Nephron progenitor cell (in vitro differentiated cells): ENCODE data around the gene ZNF764.
"Not testable (repeated sequence)": the region's sequence is repeated elsewhere in the genome, so short reads cannot be mapped to it uniquely, and the experiment has no call there.

Source experiments
- DNase-seq: peaks from one replicate; pipeline ENCODE4 v3.0.0; 2021
- H3K27ac Mint-ChIP-seq: 2 replicates; pipeline ENCODE4 v1.8.0; 2021; ENCODE audit warnings: mild to moderate bottlenecking, moderate library complexity, mixed read lengths
- H3K27me3 Mint-ChIP-seq: 2 replicates; pipeline ENCODE4 v1.8.0; 2021; ENCODE audit warnings: mild to moderate bottlenecking, low read depth, mixed read lengths; ENCODE audit not compliant: poor library complexity
- H3K36me3 Mint-ChIP-seq: 2 replicates; pipeline ENCODE4 v1.8.0; 2021; ENCODE audit warnings: low read depth, mixed read lengths
- H3K4me1 Mint-ChIP-seq: 2 replicates; pipeline ENCODE4 v1.8.0; 2021; ENCODE audit warnings: mixed read lengths
- H3K4me3 Mint-ChIP-seq: 2 replicates; pipeline ENCODE4 v1.8.0; 2021; ENCODE audit warnings: mild to moderate bottlenecking, moderate library complexity, mixed read lengths
- H3K9me3 Mint-ChIP-seq: 2 replicates; pipeline ENCODE4 v1.8.0; 2021; ENCODE audit warnings: mild to moderate bottlenecking, moderate library complexity, mixed read lengths
- TF ChIP-seq, protein P1 (sequence below): fragments of 200-600 bp; sonication (generic); IDR thresholded peaks from 2 replicates; pipeline ENCODE4 v1.5.0; 2021; ENCODE audit warnings: antibody characterized with exemption

ZNF764 gene

DNA sequence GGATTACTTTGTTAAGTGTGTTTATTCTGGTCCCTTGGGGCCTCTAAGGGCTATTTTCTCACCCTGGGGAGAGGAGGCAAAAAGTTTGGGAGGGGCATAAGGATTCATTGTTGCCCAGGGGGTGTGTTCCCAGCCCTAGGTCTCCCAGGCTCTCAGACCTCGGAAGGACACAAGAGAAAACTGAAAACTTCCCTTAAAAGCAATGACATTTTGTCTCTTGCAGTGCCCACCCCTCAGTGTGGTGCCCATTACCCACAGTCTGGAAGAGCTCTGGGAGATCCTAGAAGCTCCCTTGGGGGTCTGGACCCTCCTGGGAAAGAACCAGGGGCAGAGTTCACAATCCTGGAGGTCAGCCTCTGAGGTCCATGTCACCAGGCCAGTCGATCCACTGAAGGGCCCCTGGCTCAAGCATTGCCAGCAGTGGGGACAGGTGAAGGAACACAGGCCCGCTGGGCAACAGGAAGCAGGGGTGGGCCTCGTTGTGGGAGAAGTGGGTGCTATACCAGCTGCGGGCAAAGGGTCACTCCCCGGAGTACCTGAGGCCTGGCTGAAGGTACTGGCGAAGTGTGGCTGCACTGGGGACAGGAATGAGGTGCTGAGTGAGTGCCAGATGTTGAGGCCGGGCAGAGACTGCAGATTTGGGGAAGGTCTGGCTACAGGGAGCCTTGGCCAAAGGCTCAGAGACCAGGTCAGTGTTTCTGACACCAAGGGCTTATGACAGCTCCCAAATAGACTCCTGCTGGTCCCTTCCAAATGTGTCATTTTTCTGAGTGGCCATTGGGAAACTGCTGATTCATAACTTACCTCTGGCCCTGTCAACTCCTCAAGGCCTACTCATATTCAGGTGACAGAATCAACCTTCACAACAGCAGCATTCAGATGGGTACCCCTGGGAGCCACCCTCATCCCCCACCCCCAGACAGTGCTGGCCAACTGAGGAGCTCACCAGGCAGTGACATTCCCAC, 18.9 kb downstream of the ZNF764 start:
- no peak for DNase-seq
- TF ChIP-seq, protein P1, sequence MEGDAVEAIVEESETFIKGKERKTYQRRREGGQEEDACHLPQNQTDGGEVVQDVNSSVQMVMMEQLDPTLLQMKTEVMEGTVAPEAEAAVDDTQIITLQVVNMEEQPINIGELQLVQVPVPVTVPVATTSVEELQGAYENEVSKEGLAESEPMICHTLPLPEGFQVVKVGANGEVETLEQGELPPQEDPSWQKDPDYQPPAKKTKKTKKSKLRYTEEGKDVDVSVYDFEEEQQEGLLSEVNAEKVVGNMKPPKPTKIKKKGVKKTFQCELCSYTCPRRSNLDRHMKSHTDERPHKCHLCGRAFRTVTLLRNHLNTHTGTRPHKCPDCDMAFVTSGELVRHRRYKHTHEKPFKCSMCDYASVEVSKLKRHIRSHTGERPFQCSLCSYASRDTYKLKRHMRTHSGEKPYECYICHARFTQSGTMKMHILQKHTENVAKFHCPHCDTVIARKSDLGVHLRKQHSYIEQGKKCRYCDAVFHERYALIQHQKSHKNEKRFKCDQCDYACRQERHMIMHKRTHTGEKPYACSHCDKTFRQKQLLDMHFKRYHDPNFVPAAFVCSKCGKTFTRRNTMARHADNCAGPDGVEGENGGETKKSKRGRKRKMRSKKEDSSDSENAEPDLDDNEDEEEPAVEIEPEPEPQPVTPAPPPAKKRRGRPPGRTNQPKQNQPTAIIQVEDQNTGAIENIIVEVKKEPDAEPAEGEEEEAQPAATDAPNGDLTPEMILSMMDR: no peak
- H3K4me3 Mint-ChIP-seq: no peak overlapping the region
- peaks cover 3% of the 10 kb centered on the region for H3K27me3 Mint-ChIP-seq
- peaks cover 25% of the 10 kb centered on the region for H3K36me3 Mint-ChIP-seq
- H3K4me1 Mint-ChIP-seq: peaks cover 33% of the 10 kb centered on the region
- H3K9me3 Mint-ChIP-seq: peaks cover 5% of the 10 kb centered on the region
- no peak overlapping the region for H3K27ac Mint-ChIP-seq

DNA sequence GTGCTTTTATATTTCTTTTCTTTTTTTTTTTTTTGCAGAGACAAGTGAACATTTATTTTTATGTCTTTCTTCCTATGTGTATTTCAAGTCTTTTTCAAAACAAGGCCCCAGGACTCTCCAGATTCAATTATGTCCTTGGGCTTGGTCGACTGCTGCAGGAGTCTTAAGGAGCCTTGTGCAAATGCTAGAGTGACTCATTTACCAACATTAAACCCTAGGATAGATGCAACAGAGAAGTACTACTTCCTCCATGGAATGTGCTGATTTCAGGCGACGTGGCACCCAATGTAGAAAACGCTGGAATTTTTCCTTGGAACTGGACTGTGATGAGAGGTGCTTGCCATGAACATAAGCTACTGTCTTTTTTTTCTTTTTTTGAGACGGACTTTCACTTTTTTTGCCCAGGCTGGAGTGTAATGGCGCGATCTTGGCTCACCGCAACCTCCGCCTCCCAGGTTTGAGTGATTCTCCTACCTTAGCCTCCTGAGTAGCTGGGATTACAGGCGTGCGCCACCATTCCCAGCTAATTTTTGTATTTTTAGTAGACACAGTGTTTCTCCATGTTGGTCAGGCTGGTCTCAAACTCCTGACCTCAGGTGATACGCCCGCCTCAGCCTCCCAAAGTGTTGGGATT, 21.7 kb downstream of the ZNF764 start:
- H3K4me1 Mint-ChIP-seq: peaks cover 43% of the 10 kb centered on the region
- H3K9me3 Mint-ChIP-seq, DNase-seq, H3K27me3 Mint-ChIP-seq, H3K27ac Mint-ChIP-seq: not testable (repeated sequence)
- peak overlapping the region; percentile 92 for H3K4me3 Mint-ChIP-seq
- H3K36me3 Mint-ChIP-seq: peaks cover 27% of the 10 kb centered on the region

DNA sequence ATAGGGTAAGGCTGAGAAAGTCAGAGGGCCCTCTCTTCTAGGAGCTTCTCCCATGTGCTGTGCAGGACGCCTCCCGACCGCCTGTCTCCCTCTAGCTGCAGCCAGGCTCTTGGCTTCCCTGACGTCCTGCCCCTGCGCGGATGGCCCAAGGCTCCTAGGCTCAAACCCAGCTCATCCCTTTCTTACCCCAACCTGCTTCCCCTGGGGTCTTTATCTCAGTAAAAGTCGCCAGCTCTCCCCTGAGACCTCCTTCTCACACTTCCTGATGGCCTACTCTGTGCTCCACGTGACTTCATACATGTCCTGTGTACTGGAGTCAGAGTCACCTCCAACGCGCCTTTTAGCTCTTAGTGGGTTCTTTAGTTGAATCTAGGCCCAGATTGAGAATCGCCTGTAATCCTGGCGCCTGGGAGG, 22.4 kb downstream of the ZNF764 start:
- DNase-seq: peak; percentile 59
- Mint-ChIP-seq H3K27ac (no peak overlapping the region), H3K9me3 (peaks cover 5% of the 10 kb centered on the region), H3K27me3 (peaks cover 3% of the 10 kb centered on the region), H3K4me1 (peaks cover 43% of the 10 kb centered on the region), H3K36me3 (peaks cover 34% of the 10 kb centered on the region), H3K4me3 (peak overlapping the region; percentile 92)
- TF ChIP-seq, protein P1: peak; percentile 26

DNA sequence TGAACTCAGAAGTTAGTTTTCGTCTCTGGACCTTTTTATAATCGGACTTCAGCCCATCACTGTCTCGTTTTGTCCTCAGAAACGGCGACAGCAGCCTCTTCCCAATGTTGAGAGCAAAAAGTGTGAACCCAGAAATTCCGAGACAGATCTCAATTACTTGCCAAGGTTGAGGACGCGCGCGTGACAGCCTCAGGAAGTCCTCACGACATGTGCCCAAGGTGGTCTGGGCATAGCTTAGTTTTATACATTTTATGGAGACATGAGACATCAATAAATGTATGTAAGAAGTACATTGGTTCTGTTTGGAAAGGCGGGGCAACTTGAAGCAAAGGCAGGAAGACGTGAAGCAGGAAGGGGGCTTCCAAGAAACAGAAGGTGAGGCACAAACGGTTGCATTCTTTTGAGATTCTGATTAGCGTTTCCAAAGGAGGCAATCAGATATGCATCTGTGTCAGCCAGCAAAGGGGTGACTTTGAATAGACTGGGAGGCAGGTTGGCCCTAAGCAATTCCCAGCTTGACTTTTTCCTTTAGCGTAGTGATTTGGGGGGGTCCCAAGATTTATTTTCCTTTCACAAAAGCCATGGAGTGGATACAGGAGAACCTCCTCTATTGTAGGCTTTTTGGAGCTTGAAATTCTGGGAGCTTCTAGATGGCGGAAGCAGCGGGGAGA, 22.9 kb downstream of the ZNF764 start:
- peaks cover 43% of the 10 kb centered on the region for H3K4me1 Mint-ChIP-seq
- TF ChIP-seq, protein P1: no peak
- no peak for DNase-seq
- peak overlapping the region; percentile 52 for H3K27ac Mint-ChIP-seq
- H3K4me3 Mint-ChIP-seq: peak overlapping the region; percentile 92
- peaks cover 3% of the 10 kb centered on the region for H3K27me3 Mint-ChIP-seq
- peaks cover 39% of the 10 kb centered on the region for H3K36me3 Mint-ChIP-seq
- H3K9me3 Mint-ChIP-seq: peaks cover 5% of the 10 kb centered on the region

DNA sequence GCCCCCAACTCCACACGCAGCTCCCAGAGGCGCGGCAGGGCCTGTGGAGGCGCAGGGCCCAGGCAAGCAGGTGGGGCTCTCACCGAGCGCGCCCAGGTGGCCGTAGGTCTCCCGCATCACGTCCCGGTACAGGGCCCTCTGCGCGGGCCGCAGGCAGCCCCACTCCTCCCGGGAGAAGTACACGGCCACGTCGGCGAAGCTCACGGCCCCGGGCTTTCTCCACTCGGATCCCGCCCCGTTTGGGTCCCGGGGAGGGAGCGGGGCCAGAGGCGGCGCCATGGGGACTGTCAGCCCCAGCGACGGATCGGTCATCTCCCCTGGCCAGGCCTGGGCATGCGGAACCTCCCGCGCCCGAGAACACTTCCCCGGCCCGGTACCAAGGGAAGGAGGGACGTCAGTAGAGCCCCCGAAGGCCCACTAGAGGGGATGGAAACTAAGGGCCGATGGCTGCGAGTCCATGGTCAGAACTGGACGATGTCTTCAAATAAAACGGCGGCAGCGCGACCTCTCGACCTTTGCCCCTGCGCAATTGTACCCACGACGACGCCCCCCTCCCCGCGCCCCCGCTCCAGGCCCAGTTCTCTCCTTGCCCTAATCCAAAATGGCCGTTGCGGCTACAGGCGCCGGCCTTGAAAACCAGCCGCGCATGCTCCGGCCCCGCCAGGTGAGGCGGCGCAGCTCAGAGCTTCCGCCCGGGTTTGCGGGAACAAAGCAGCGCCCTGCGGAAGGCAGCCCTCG, 23.6 kb downstream of the ZNF764 start, which contains the start of gene ZNF747:
ZNF747 (minus strand) TSS at position 491 of the 738 bp plus-strand sequence; CDS start at position 312, 179 bp downstream.
- Mint-ChIP-seq H3K9me3 (peaks cover 5% of the 10 kb centered on the region), H3K4me3 (peak within 1 kb of the TSS; percentile 92), H3K27me3 (peaks cover 3% of the 10 kb centered on the region), H3K27ac (peak within 1 kb of the TSS; percentile 52), H3K36me3 (peaks cover 40% of the 10 kb centered on the region), H3K4me1 (peaks cover 43% of the 10 kb centered on the region)
- peak; percentile 87 for DNase-seq
- TF ChIP-seq, protein P1: no peak
